Neutrophil (primary cell): ENCODE data around the gene DNAJB8.
A peak's percentile ranks its signal among the peaks of the same experiment; 100 is the strongest.

ENCODE experiments used
- H3K27ac ChIP-seq: fragments of 200-600 bp; sonication (generic); 2 replicates; pipeline ENCODE4 v1.5.1; 2016; ENCODE audit warnings: mild to moderate bottlenecking, moderate library complexity
- H3K27me3 ChIP-seq: fragments of 200-600 bp; sonication (generic); 2 replicates; pipeline ENCODE4 v1.6.0; 2016; ENCODE audit warnings: mild to moderate bottlenecking
- H3K36me3 ChIP-seq: fragments of 200-600 bp; sonication (generic); 2 replicates; pipeline ENCODE4 v1.5.1; 2017
- H3K4me1 ChIP-seq, 2 experiments: fragments of 200-600 bp in 1 of 2; sonication (generic) in 1 of 2; 1 replicate in 1 of 2; 2 replicates in 1 of 2; pipeline versions ENCODE4 v1.5.1 to v1.6.1; 2013 to 2016; ENCODE audit warnings: low read depth in 1 of 2, low read length in 1 of 2, mild to moderate bottlenecking in 1 of 2, moderate library complexity in 1 of 2; ENCODE audit not compliant: control insufficient read depth in 1 of 2, insufficient read depth in 1 of 2
- H3K4me3 ChIP-seq, 2 experiments: fragments of 200-600 bp in 1 of 2; sonication (generic) in 1 of 2; 1 replicate in 1 of 2; 2 replicates in 1 of 2; pipeline ENCODE4 v1.5.1; 2013 to 2016; ENCODE audit warnings: low read depth in 1 of 2, low read length in 1 of 2, mild to moderate bottlenecking in 1 of 2, moderate library complexity in 1 of 2
- H3K9me3 ChIP-seq: fragments of 200-600 bp; sonication (generic); 2 replicates; pipeline ENCODE4 v1.5.1; 2016
- TF ChIP-seq, protein P1 (sequence below): fragments of 200-600 bp; sonication (generic); IDR thresholded peaks from 2 replicates; pipeline ENCODE4 v1.5.1; 2016; ENCODE audit warnings: antibody characterized with exemption

Gene DNAJB8

DNA sequence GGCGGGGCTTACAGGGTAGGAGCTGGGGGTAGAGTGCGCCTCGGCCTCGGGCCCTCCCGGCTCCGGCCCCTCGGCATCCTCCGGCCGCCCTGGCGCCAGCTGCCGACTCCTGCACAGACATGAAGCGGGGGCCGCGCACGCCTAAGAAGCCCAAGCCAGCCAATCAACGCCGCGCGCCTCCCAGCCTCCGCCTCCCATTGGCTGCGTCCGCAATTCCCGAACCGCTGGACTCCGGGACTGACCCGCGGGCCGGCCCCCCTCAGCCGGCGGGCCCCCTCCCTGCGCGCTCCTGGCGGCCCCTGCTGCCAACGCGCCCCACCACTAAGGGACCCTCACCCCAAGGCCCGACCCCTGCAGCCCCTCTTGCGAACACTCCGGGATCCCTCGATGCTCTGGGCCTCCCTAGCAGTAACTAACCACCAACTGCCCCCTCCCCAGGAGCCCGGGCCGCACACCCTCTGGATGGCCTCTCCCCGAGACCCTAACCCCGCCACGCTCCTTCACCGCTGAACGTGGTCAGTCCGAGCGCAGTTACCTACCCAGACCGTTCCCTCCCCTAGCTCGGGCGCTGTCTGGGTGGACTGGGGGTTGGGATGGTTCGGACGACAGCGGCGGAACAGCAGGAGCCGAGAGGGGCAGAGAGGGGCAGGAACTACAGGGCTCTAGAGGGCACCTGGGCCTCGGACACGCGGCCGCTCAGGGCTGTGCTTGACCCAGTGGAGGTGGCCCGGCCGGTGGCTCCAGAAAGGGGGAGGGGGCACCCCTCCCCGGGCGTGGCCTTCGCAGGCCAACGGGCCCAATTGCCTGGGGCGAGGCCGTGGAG, 21.3 kb upstream of the DNAJB8 start:
- Histone ChIP-seq H3K27ac (no peak overlapping the region), H3K4me1 (peaks cover 43 to 60% of the 10 kb centered on the region in 2 experiments), H3K36me3 (no peaks in the 10 kb centered on the region), H3K9me3 (no peaks in the 10 kb centered on the region), H3K4me3 (peak overlapping the region; percentile 12 to 58), H3K27me3 (peaks cover 100% of the 10 kb centered on the region)
- TF ChIP-seq, protein P1, sequence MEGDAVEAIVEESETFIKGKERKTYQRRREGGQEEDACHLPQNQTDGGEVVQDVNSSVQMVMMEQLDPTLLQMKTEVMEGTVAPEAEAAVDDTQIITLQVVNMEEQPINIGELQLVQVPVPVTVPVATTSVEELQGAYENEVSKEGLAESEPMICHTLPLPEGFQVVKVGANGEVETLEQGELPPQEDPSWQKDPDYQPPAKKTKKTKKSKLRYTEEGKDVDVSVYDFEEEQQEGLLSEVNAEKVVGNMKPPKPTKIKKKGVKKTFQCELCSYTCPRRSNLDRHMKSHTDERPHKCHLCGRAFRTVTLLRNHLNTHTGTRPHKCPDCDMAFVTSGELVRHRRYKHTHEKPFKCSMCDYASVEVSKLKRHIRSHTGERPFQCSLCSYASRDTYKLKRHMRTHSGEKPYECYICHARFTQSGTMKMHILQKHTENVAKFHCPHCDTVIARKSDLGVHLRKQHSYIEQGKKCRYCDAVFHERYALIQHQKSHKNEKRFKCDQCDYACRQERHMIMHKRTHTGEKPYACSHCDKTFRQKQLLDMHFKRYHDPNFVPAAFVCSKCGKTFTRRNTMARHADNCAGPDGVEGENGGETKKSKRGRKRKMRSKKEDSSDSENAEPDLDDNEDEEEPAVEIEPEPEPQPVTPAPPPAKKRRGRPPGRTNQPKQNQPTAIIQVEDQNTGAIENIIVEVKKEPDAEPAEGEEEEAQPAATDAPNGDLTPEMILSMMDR: no peak

DNA sequence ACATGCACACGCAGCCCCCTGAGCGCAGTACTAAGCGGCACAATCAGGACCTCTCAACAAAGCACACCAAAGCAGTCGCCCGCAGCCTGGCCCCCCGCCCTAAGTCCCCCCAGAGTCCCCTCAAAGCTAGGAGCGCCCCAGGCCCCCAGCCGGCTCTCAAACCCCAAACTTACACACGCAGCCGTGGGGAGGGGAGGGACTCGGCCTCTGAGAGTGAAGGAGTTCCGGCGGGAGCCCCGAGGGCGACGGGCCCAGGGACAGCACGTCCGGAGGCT, 20.8 kb upstream of the DNAJB8 start:
- Histone ChIP-seq H3K27ac (no peak overlapping the region), H3K4me3 (peak overlapping the region; percentile 12 to 58), H3K9me3 (no peaks in the 10 kb centered on the region), H3K36me3 (no peaks in the 10 kb centered on the region), H3K27me3 (peaks cover 100% of the 10 kb centered on the region), H3K4me1 (peaks cover 43 to 54% of the 10 kb centered on the region in 2 experiments)
- TF ChIP-seq, protein P1: no peak

DNA sequence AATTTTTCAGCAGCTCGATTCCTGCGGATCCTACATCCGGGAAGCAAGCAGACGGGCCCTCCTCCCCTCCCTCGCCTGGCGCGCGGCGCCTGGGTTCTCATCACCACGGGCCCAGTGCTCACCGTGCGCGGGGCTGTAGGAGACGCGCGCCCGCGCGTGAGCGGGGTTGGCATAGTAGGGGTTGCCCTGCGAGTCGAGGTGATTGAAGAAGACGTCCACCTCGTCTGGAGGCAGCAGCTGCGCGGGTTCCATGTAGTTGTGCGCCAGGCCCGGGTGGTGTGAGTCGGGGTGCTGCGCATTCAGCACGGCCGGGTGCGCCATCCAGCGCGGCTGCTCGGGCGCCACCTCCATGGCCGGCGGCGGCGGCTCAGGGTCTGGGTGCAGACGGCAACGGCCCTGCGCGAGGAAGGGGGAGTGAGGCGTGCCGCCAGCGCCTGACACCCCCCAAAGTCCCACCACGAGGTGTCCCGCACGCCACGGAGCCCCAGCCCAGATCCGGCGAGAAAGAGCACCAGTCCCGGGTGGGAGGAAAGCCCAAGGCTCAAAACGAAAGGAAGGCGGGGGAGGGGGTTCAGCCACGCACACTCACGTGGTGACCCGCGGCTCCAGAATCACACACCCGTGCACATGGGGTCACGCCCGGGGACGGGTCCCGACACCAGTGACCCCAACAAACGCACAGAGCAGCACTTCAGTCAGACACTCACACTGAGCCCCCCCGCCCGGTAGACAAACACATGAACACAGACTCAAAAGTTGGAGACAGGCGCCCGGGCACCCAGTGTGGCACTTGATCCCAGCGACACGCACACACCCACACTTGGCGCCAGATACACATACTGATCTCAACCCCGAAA, 20.2 kb upstream of the DNAJB8 start:
- H3K4me3 ChIP-seq: peak overlapping the region; percentile 27 to 58

DNA sequence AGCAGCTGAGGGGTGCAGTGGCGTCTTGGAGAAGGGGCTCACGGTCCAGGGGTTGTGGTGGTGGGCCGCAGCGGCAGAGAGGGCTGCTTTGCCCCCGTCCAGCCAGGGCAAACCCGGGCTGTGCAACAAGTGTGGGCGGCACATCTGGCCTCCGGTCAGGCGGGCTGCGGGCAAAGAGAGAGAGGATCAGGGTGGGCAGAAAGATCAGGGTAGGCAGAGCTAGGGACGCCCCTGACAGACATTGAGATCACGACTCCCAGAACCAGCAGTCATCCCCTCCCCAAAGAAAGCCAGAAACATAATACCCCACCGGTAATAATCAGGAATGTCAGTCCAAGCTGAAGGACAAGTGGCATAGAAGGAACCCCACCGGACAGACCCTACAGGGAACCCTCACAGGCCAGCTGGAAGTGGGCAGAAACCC, 19.5 kb upstream of the DNAJB8 start:
- peaks cover 100% of the 10 kb centered on the region for H3K27me3 ChIP-seq
- H3K36me3 ChIP-seq: no peaks in the 10 kb centered on the region
- H3K9me3 ChIP-seq: no peaks in the 10 kb centered on the region
- TF ChIP-seq, protein P1: no peak
- peaks cover 38 to 47% of the 10 kb centered on the region in 2 experiments for H3K4me1 ChIP-seq
- H3K27ac ChIP-seq: no peak overlapping the region
- H3K4me3 ChIP-seq: peak overlapping the region in 1 of 2 experiments; percentile 58

More for the DNA sequence above, 20.2 kb upstream of the DNAJB8 start:
- TF ChIP-seq, protein P1: no peak
- no peaks in the 10 kb centered on the region for H3K9me3 ChIP-seq
- H3K4me1 ChIP-seq: peaks cover 40 to 49% of the 10 kb centered on the region in 2 experiments
- peaks cover 100% of the 10 kb centered on the region for H3K27me3 ChIP-seq
- no peaks in the 10 kb centered on the region for H3K36me3 ChIP-seq
- no peak overlapping the region for H3K27ac ChIP-seq

DNA sequence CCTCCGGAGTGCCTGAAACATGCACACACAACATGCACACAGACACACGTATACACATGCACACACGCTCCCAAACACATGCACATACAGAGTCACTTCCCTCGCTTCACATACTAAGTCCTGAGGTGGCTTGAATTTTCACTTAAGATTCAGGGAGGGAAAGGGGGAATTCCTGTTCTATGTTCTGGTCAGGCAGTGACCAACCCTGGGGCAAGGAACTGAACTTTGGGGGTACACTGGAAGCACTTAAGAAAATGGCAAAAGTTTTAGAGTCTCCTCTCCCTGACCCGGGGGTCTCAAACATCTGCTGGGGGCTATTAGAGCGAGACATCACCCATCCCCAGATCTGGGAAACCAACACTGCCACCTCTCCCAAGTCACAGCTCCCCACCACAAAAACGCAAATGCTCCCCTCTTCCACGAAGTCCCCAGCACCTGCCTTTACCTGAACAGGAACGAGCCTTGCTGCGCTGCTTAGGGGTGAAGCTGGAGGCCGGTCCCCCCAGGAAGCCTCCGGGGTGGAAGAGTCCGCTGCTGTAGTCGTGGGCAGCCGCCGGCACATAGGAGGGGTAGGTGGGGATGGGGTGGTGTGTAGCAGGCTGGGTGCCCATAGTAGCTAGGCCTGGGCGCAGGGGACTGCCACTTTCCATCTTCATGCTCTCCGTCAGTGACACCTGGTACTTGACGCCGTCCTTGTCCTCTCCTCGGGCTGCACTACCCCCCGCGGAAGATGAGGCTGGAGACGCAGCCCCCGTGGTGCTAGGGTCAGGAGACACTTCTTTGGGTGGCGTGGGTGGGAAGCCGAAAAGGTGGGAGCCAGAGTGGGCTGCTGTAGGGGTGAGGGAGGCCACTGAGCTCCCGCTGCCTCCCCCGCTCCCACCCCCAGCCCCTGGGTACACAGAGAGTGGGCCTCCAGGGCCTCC, 18.9 kb upstream of the DNAJB8 start:
- H3K4me3 ChIP-seq: no peak overlapping the region
- no peaks in the 10 kb centered on the region for H3K36me3 ChIP-seq
- peaks cover 38 to 42% of the 10 kb centered on the region in 2 experiments for H3K4me1 ChIP-seq
- no peak overlapping the region for H3K27ac ChIP-seq
- TF ChIP-seq, protein P1: no peak
- peaks cover 100% of the 10 kb centered on the region for H3K27me3 ChIP-seq
- H3K9me3 ChIP-seq: no peaks in the 10 kb centered on the region
